ENCODE results near the gene NTM. TPM values are rescaled to one million over a fixed set of nuclear protein-coding genes. Genes with fewer than 3 reads are reported as not detected.

NTM gene
- total RNA-seq, 4 donors from 2014 or later, result 0.40 to 3.1 (median 2.1) TPM; not detected in 1

DNA sequence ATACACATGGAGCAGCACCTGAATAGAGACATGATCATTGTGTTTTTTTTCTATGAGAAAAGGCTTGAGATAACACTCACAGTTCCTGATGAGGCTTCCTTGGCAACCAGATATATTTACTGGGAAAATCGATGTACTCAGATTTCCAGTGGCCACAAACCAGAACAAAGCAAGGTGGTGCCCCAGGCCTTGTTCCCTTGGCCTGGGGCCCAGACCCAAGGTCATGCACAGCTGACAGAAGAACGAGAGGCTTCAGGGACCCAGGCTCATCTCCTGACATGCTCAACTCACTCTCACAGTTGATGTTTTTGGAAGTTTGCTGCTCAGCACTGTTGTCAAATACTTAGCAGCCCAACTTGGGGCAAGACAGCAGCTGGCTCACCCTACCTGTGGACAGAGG lies 281.8 kb downstream of the NTM start:
- no peak for DNase-seq
- intact Hi-C loops (cut with DNase I; ENCODE audit: low total_unique reads) (no loop called here), in situ Hi-C loops (cut with MboI; ENCODE audit: low pct_ligation_motif_present in 1 of 4, low pct_unique_long_range_greater_than_20kb in 1 of 4, low sequenced_read_pairs in 3 of 4) (loop anchor here in 2 of 4 donors (25.0 kb wide), 1 partner anchor 590 kb away; no protein-coding TSS in a partner anchor)
- TF ChIP-seq EP300 (IDR thresholded peaks at IDR 0.05; ENCODE audit: low read depth) (no peak), POLR2AphosphoS5 (IDR thresholded peaks at IDR 0.05) (no peak), POLR2A (IDR thresholded peaks at IDR 0.05) (no peak)
- TF ChIP-seq, protein P1, sequence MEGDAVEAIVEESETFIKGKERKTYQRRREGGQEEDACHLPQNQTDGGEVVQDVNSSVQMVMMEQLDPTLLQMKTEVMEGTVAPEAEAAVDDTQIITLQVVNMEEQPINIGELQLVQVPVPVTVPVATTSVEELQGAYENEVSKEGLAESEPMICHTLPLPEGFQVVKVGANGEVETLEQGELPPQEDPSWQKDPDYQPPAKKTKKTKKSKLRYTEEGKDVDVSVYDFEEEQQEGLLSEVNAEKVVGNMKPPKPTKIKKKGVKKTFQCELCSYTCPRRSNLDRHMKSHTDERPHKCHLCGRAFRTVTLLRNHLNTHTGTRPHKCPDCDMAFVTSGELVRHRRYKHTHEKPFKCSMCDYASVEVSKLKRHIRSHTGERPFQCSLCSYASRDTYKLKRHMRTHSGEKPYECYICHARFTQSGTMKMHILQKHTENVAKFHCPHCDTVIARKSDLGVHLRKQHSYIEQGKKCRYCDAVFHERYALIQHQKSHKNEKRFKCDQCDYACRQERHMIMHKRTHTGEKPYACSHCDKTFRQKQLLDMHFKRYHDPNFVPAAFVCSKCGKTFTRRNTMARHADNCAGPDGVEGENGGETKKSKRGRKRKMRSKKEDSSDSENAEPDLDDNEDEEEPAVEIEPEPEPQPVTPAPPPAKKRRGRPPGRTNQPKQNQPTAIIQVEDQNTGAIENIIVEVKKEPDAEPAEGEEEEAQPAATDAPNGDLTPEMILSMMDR (IDR thresholded peaks at IDR 0.05), result no peak
- Histone ChIP-seq H3K4me3 (no peak overlapping the region), H3K36me3 (no peaks in the 10 kb centered on the region), H3K27me3 (no peaks in the 10 kb centered on the region), H3K27ac (no peak overlapping the region), H3K9me3 (no peaks in the 10 kb centered on the region), H3K4me1 (no peaks in the 10 kb centered on the region)
- 48 to 50% methylated on average over 1 to 2 of the region's 2 CpGs for WGBS, 2 donors (ENCODE audit: low coverage in 1 of 2)

DNA sequence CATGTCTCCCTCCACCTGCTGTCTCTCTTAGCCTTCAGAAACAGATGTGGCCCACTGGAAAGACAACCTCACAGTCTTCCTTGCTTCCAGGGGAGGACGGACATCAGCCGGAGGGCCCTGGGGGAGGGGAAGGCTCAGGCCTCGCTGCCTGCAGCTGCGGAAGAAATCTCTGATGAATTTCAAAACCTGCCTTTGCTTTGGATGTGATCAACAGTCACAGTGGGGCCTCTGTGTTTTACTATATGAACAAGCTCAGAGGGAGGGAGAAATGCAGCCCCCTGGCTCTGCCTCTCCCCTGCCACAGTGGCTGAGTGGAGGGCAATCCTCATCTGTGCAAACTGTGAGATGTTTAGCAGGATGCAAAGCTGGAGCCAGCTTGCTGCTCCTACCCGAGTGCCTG lies 282.8 kb downstream of the NTM start:
- Histone ChIP-seq H3K4me3 (no peak overlapping the region), H3K36me3 (no peaks in the 10 kb centered on the region), H3K9me3 (no peaks in the 10 kb centered on the region), H3K27me3 (no peaks in the 10 kb centered on the region), H3K4me1 (no peaks in the 10 kb centered on the region), H3K27ac (no peak overlapping the region)
- in situ Hi-C loops (cut with MboI; ENCODE audit: low pct_ligation_motif_present in 1 of 4, low pct_unique_long_range_greater_than_20kb in 1 of 4, low sequenced_read_pairs in 3 of 4), result loop anchor here in 2 of 4 donors (25.0 kb wide), 1 partner anchor 591 kb away; no protein-coding TSS in a partner anchor
- intact Hi-C loops (cut with DNase I; ENCODE audit: low total_unique reads), result no loop called here
- DNase-seq, result no peak
- TF ChIP-seq, protein P1 (IDR thresholded peaks at IDR 0.05), result no peak
- WGBS, 2 donors (ENCODE audit: low coverage in 1 of 2), result 58% methylated on average over 5 of the region's 5 CpGs; no CpG with 5 or more reads in 1 of the 2 donors

DNA sequence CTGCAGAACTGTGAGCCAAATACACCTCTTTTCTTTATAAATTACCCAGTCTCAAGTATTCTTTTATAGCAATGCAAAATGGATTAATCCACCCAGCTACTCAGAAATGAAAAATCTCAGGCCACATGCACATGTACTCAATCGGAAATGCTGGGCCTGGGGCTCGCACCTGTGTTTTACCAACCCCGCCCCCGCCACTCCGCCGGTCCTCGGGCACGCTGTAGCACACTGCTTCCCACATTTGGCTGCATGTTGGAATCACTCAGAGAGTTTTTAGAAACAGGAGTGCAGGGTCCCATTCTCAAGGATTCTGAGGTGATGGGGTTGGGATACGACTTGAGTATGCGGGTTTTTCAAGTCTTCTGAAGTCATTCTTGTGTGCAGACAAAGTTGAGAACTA lies 284.4 kb downstream of the NTM start:
- Histone ChIP-seq H3K4me1 (no peaks in the 10 kb centered on the region), H3K4me3 (no peak overlapping the region), H3K9me3 (no peaks in the 10 kb centered on the region), H3K27ac (no peak overlapping the region), H3K36me3 (no peaks in the 10 kb centered on the region), H3K27me3 (no peaks in the 10 kb centered on the region)
- no peak for DNase-seq
- in situ Hi-C loops (cut with MboI; ENCODE audit: low pct_ligation_motif_present in 1 of 4, low pct_unique_long_range_greater_than_20kb in 1 of 4, low sequenced_read_pairs in 3 of 4), result loop anchor here in 2 of 4 donors (25.0 kb wide), 1 partner anchor 593 kb away; no protein-coding TSS in a partner anchor
- TF ChIP-seq POLR2AphosphoS5 (IDR thresholded peaks at IDR 0.05), result no peak
- WGBS, 2 donors (ENCODE audit: low coverage in 1 of 2), result 93% methylated on average over 10 of the region's 10 CpGs; no CpG with 5 or more reads in 1 of the 2 donors
- intact Hi-C loops (cut with DNase I; ENCODE audit: low total_unique reads), result no loop called here

DNA sequence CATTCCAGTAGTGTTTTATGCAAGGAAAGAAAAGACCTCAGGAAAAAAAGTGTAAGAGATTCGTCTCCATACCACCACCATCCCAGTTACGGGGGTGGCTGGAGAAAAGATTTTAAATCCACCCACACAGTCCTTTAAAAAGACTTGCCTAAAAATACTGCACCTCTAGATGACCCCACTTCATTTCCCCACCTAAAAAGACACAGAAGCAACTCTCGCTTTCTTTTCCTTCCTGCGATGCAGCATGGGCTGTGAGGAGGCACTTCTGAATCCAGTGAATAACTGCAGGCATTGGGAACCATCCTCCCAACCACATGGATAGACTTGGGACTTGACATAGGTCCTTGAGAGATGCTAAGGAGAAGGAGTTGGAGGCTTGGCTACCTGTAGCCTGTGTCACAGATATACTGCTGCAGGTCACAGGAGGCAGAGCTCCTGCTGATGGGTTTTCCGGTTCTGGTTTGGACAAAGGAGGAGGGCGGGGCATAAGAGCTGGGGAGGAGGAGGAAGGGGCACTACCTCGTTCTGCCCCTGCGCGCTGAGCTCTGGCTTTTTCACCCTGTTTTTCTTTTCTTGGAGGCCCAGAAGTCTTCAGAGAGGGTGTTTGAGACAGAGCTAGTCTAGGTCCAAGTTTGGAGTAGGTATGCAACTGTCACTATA lies 285.9 kb downstream of the NTM start:
- in situ Hi-C loops (cut with MboI; ENCODE audit: low pct_ligation_motif_present in 1 of 4, low pct_unique_long_range_greater_than_20kb in 1 of 4, low sequenced_read_pairs in 3 of 4) (loop anchor here in 2 of 4 donors (25.0 kb wide), 1 partner anchor 594 kb away; no protein-coding TSS in a partner anchor), intact Hi-C loops (cut with DNase I; ENCODE audit: low total_unique reads) (no loop called here)
- Histone ChIP-seq H3K36me3 (no peaks in the 10 kb centered on the region), H3K4me3 (no peak overlapping the region), H3K27ac (no peak overlapping the region), H3K9me3 (no peaks in the 10 kb centered on the region), H3K4me1 (no peaks in the 10 kb centered on the region), H3K27me3 (no peaks in the 10 kb centered on the region)
- 51 to 71% methylated on average over 2 to 9 of the region's 9 CpGs for WGBS, 2 donors (ENCODE audit: low coverage in 1 of 2)
- TF ChIP-seq, protein P1 (IDR thresholded peaks at IDR 0.05), result no peak
- TF ChIP-seq POLR2A (IDR thresholded peaks at IDR 0.05), result no peak
- no peak for TF ChIP-seq EP300 (IDR thresholded peaks at IDR 0.05; ENCODE audit: low read depth)
- TF ChIP-seq POLR2AphosphoS5 (IDR thresholded peaks at IDR 0.05), result no peak
- no peak for DNase-seq

Data from transverse colon (tissue), 4 donors.